ENCODE data around the gene PITPNC1. TPM values are rescaled to one million over a fixed set of nuclear protein-coding genes. Genes with fewer than 3 reads are reported as not detected.
A peak's percentile ranks its signal among the peaks of the same experiment; 100 is the strongest.
"Not testable (repeated sequence)": the region's sequence is repeated elsewhere in the genome, so short reads cannot be mapped to it uniquely, and the experiment has no call there.

PITPNC1 gene
- total and polyA plus RNA-seq, 4 donors: 2.3 to 29.6 (median 17.8) TPM

GRCh38 chr17:67718325-67718941 lies 341.4 kb downstream of the PITPNC1 start:
- Histone ChIP-seq H3K27ac (ENCODE audit: low read depth in 1 of 2, low read length in 2 of 2) (peak overlapping the region; percentile 58 to 60), H3K27me3 (ENCODE audit: control insufficient read depth in 1 of 2, insufficient read depth in 2 of 2, low read length in 1 of 2) (no peaks in the 10 kb centered on the region), H3K36me3 (ENCODE audit: control insufficient read depth in 1 of 2, insufficient read depth in 2 of 2, low read length in 1 of 2) (peaks cover 3 to 9% of the 10 kb centered on the region in 2 donors), H3K4me1 (ENCODE audit: control insufficient read depth in 1 of 2, insufficient read depth in 2 of 2, low read length in 2 of 2) (peaks cover 1 to 3% of the 10 kb centered on the region in 2 donors), H3K9me3 (ENCODE audit: control insufficient read depth, low read length) (no peaks in the 10 kb centered on the region), H3K4me3 (ENCODE audit: low read length in 2 of 2) (peak overlapping the region; percentile 67 to 82)
- no peak for ATAC-seq (ENCODE audit: low FRiP score)
- no peak for DNase-seq
- intact Hi-C loops (cut with DNase I): loop anchor here in 1 of 2 donors (5.0 kb wide), 1 partner anchor 109 kb away; the partner anchor contains the start of gene BPTF
- 0 to 1% methylated on average over 16 of the region's 16 CpGs for WGBS, 2 donors

GRCh38 chr17:67725373-67725791 lies 348.3 kb downstream of the PITPNC1 start:
- intact Hi-C loops (cut with DNase I): no loop called here
- Histone ChIP-seq H3K4me1 (ENCODE audit: control insufficient read depth in 1 of 2, insufficient read depth in 2 of 2, low read length in 2 of 2) (no peaks in the 10 kb centered on the region), H3K27me3 (ENCODE audit: control insufficient read depth in 1 of 2, insufficient read depth in 2 of 2, low read length in 1 of 2) (no peaks in the 10 kb centered on the region), H3K27ac (ENCODE audit: low read depth in 1 of 2, low read length in 2 of 2) (no peak overlapping the region), H3K9me3 (ENCODE audit: control insufficient read depth, low read length) (no peaks in the 10 kb centered on the region), H3K36me3 (ENCODE audit: control insufficient read depth in 1 of 2, insufficient read depth in 2 of 2, low read length in 1 of 2) (peaks cover 9 to 11% of the 10 kb centered on the region in 2 donors), H3K4me3 (ENCODE audit: low read length in 2 of 2) (no peak overlapping the region)
- DNase-seq (no peak), ATAC-seq (ENCODE audit: low FRiP score) (no peak)
- WGBS, 2 donors: 95 to 96% methylated on average over 4 of the region's 4 CpGs

GRCh38 chr17:67725807-67726206 lies 348.7 kb downstream of the PITPNC1 start:
- no peak overlapping the region for H3K27ac ChIP-seq (ENCODE audit: low read depth in 1 of 2, low read length in 2 of 2)
- no peaks in the 10 kb centered on the region for H3K27me3 ChIP-seq (ENCODE audit: control insufficient read depth in 1 of 2, insufficient read depth in 2 of 2, low read length in 1 of 2)
- WGBS, 2 donors: 91 to 93% methylated on average over 4 of the region's 4 CpGs
- H3K4me3 ChIP-seq (ENCODE audit: low read length in 2 of 2): no peak overlapping the region
- H3K9me3 ChIP-seq (ENCODE audit: control insufficient read depth, low read length): no peaks in the 10 kb centered on the region
- peaks cover 7 to 12% of the 10 kb centered on the region in 2 donors for H3K36me3 ChIP-seq (ENCODE audit: control insufficient read depth in 1 of 2, insufficient read depth in 2 of 2, low read length in 1 of 2)
- ATAC-seq (ENCODE audit: low FRiP score): no peak
- intact Hi-C loops (cut with DNase I): no loop called here
- no peaks in the 10 kb centered on the region for H3K4me1 ChIP-seq (ENCODE audit: control insufficient read depth in 1 of 2, insufficient read depth in 2 of 2, low read length in 2 of 2)
- peak in 1 of 2 donors; percentile 3 for DNase-seq

- H3K4me1 ChIP-seq (ENCODE audit: control insufficient read depth in 1 of 2, insufficient read depth in 2 of 2, low read length in 2 of 2); H3K27ac ChIP-seq (ENCODE audit: low read depth in 1 of 2, low read length in 2 of 2); intact Hi-C loops (cut with DNase I); H3K27me3 ChIP-seq (ENCODE audit: control insufficient read depth in 1 of 2, insufficient read depth in 2 of 2, low read length in 1 of 2); H3K9me3 ChIP-seq (ENCODE audit: control insufficient read depth, low read length); H3K4me3 ChIP-seq (ENCODE audit: low read length in 2 of 2); ATAC-seq (ENCODE audit: low FRiP score): not testable (repeated sequence)
- peaks cover 0 to 14% of the 10 kb centered on the region in 2 donors for H3K36me3 ChIP-seq (ENCODE audit: control insufficient read depth in 1 of 2, insufficient read depth in 2 of 2, low read length in 1 of 2)
- peak in 1 of 2 donors; percentile 11 for DNase-seq
- WGBS, 2 donors: 94 to 95% methylated on average over 15 of the region's 15 CpGs
These were observed 350.3 kb downstream of the PITPNC1 start for GRCh38 chr17:67727152-67728039.

GRCh38 chr17:67729903-67730302 lies 352.8 kb downstream of the PITPNC1 start:
- Histone ChIP-seq H3K27ac (ENCODE audit: low read depth in 1 of 2, low read length in 2 of 2) (no peak overlapping the region), H3K4me1 (ENCODE audit: control insufficient read depth in 1 of 2, insufficient read depth in 2 of 2, low read length in 2 of 2) (no peaks in the 10 kb centered on the region), H3K27me3 (ENCODE audit: control insufficient read depth in 1 of 2, insufficient read depth in 2 of 2, low read length in 1 of 2) (no peaks in the 10 kb centered on the region), H3K36me3 (ENCODE audit: control insufficient read depth in 1 of 2, insufficient read depth in 2 of 2, low read length in 1 of 2) (peaks cover 0 to 9% of the 10 kb centered on the region in 2 donors), H3K4me3 (ENCODE audit: low read length in 2 of 2) (no peak overlapping the region), H3K9me3 (ENCODE audit: control insufficient read depth, low read length) (no peaks in the 10 kb centered on the region)
- DNase-seq (no peak), ATAC-seq (ENCODE audit: low FRiP score) (no peak)
- 95 to 98% methylated on average over 6 of the region's 6 CpGs for WGBS, 2 donors
- intact Hi-C loops (cut with DNase I): no loop called here

GRCh38 chr17:67730731-67731130 lies 353.6 kb downstream of the PITPNC1 start:
- peaks cover 0 to 8% of the 10 kb centered on the region in 2 donors for H3K36me3 ChIP-seq (ENCODE audit: control insufficient read depth in 1 of 2, insufficient read depth in 2 of 2, low read length in 1 of 2)
- no peaks in the 10 kb centered on the region for H3K4me1 ChIP-seq (ENCODE audit: control insufficient read depth in 1 of 2, insufficient read depth in 2 of 2, low read length in 2 of 2)
- DNase-seq (peak in 1 of 2 donors; percentile 1), ATAC-seq (ENCODE audit: low FRiP score) (no peak)
- intact Hi-C loops (cut with DNase I): no loop called here
- no peak overlapping the region for H3K27ac ChIP-seq (ENCODE audit: low read depth in 1 of 2, low read length in 2 of 2)
- no peak overlapping the region for H3K4me3 ChIP-seq (ENCODE audit: low read length in 2 of 2)
- WGBS, 2 donors: 83 to 88% methylated on average over 7 of the region's 7 CpGs
- no peaks in the 10 kb centered on the region for H3K9me3 ChIP-seq (ENCODE audit: control insufficient read depth, low read length)
- no peaks in the 10 kb centered on the region for H3K27me3 ChIP-seq (ENCODE audit: control insufficient read depth in 1 of 2, insufficient read depth in 2 of 2, low read length in 1 of 2)

GRCh38 chr17:67733449-67733848 lies 356.4 kb downstream of the PITPNC1 start:
- WGBS, 2 donors: 68 to 74% methylated on average over 2 of the region's 2 CpGs
- no peaks in the 10 kb centered on the region for H3K27me3 ChIP-seq (ENCODE audit: control insufficient read depth in 1 of 2, insufficient read depth in 2 of 2, low read length in 1 of 2)
- no peak overlapping the region for H3K4me3 ChIP-seq (ENCODE audit: low read length in 2 of 2)
- H3K9me3 ChIP-seq (ENCODE audit: control insufficient read depth, low read length): no peaks in the 10 kb centered on the region
- H3K4me1 ChIP-seq (ENCODE audit: control insufficient read depth in 1 of 2, insufficient read depth in 2 of 2, low read length in 2 of 2): no peaks in the 10 kb centered on the region
- DNase-seq: no peak
- ATAC-seq (ENCODE audit: low FRiP score): no peak
- H3K36me3 ChIP-seq (ENCODE audit: control insufficient read depth in 1 of 2, insufficient read depth in 2 of 2, low read length in 1 of 2): peaks cover 0 to 5% of the 10 kb centered on the region in 2 donors
- H3K27ac ChIP-seq (ENCODE audit: low read depth in 1 of 2, low read length in 2 of 2): no peak overlapping the region
- intact Hi-C loops (cut with DNase I): no loop called here

- ATAC-seq (ENCODE audit: low FRiP score) (no peak), DNase-seq (no peak)
- no peaks in the 10 kb centered on the region for H3K27me3 ChIP-seq (ENCODE audit: control insufficient read depth in 1 of 2, insufficient read depth in 2 of 2, low read length in 1 of 2)
- no peak overlapping the region for H3K27ac ChIP-seq (ENCODE audit: low read depth in 1 of 2, low read length in 2 of 2)
- no peaks in the 10 kb centered on the region for H3K4me1 ChIP-seq (ENCODE audit: control insufficient read depth in 1 of 2, insufficient read depth in 2 of 2, low read length in 2 of 2)
- intact Hi-C loops (cut with DNase I): no loop called here
- H3K4me3 ChIP-seq (ENCODE audit: low read length in 2 of 2): no peak overlapping the region
- H3K9me3 ChIP-seq (ENCODE audit: control insufficient read depth, low read length): no peaks in the 10 kb centered on the region
- H3K36me3 ChIP-seq (ENCODE audit: control insufficient read depth in 1 of 2, insufficient read depth in 2 of 2, low read length in 1 of 2): peaks cover 0 to 2% of the 10 kb centered on the region in 2 donors
- 83 to 85% methylated on average over 8 of the region's 8 CpGs for WGBS, 2 donors
These were observed 360.1 kb downstream of the PITPNC1 start for GRCh38 chr17:67737145-67737544.
